GM18511 (cell line): ENCODE data around the gene ZNF681.
"Not testable (repeated sequence)": the region's sequence is repeated elsewhere in the genome, so short reads cannot be mapped to it uniquely, and the experiment has no call there.

Source experiments
- ATAC-seq: cut with Tn5 transposase; IDR thresholded peaks from one replicate; pipeline ENCODE4 v1.9.1; 2021; ENCODE audit warnings: mild to moderate bottlenecking, moderate library complexity; ENCODE audit not compliant: unreplicated experiment

The ZNF681 gene

DNA sequence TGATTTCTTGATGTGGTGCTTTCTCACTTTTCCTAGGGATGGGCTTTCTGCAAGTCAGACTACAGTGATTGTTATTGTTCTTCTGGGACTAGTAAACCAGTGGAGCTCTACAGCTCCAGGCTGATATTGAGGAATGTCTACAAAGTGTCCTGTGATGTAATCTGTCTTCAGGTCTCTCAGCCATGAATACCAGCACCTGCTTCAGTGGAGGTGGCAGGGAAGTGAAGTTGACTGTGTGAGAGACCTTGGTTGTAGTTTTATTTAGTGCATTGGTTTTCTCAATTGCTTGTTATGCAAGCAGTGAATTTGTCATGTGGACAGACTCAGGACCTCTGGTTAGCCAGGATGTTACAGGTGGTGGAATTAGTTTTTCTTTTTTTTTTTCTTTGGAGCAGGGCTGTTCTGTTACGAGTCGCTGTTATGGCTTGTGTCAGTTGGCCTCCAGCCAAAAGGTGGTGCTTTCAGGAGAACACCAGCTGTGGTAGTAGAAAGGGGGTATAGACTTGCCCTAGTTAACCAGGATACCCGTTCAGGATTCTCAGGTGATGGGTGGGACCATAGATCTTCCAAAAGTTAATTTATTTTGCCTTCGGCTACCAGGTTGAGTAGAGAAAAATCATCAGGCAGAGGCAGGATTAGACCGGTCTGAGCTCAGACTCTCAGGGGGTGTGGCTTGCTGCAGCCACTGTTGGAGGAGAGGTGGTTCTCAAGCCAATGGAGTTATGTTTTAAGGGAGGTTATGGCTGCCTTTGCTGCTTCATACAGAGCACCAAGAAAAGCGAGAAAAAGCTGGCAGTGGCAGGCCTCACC is 59.8 kb downstream of the ZNF681 start:
- ATAC-seq = no peak

GRCh38 chr19:23692937-23693336 is 65.8 kb downstream of the ZNF681 start:
- not testable (repeated sequence) for ATAC-seq
